Keratinocyte (primary cell): ENCODE results near the gene FHL1. TPM values are rescaled to one million over a fixed set of nuclear protein-coding genes. Genes with fewer than 3 reads are reported as not detected.

ENCODE experiments used
- DNase-seq: peaks from one replicate; pipeline ENCODE4 v3.0.0-alpha.2; 2011; ENCODE audit warnings: low read depth, missing footprints, low spot score
- FAIRE-seq: peaks from 2 replicates; lab custom pipeline; 2011; peaks lifted over from hg19 to GRCh38; lab: Jason Lieb, UNC
- H2AFZ ChIP-seq: 2 replicates; pipeline ENCODE4 v1.6.0; 2012; ENCODE audit warnings: low read length, control low read depth, inconsistent platforms; ENCODE audit not compliant: control insufficient read depth
- H3K27ac ChIP-seq: 2 replicates; pipeline ENCODE4 v1.5.1; 2011; ENCODE audit warnings: low read length; ENCODE audit not compliant: control insufficient read depth, insufficient read depth
- H3K27me3 ChIP-seq: 3 replicates; pipeline ENCODE4 v1.6.0; 2011; ENCODE audit warnings: low read length; ENCODE audit not compliant: control insufficient read depth, insufficient read depth; ENCODE audit errors: extremely low read depth
- H3K36me3 ChIP-seq, 2 experiments: 2 replicates in 1 of 2; 3 replicates in 1 of 2; pipeline ENCODE4 v1.5.1; 2011; ENCODE audit warnings: low read length in 2 of 2, mild to moderate bottlenecking in 1 of 2; ENCODE audit not compliant: control insufficient read depth in 2 of 2, insufficient read depth in 2 of 2; ENCODE audit errors: extremely low read depth in 1 of 2
- H3K4me1 ChIP-seq: 3 replicates; pipeline ENCODE4 v1.5.1; 2011; ENCODE audit warnings: low read length; ENCODE audit not compliant: control insufficient read depth, insufficient read depth; ENCODE audit errors: extremely low read depth
- H3K4me2 ChIP-seq: 3 replicates; pipeline ENCODE4 v1.6.0; 2011; ENCODE audit warnings: low read depth, low read length; ENCODE audit not compliant: control insufficient read depth, insufficient read depth; ENCODE audit errors: extremely low read depth
- H3K4me3 ChIP-seq, 3 experiments: fragments of 200-600 bp in 1 of 3; sonication (generic) in 1 of 3; 2 replicates in 2 of 3; 3 replicates in 1 of 3; pipeline ENCODE4 v1.5.1; 2011 to 2016; ENCODE audit warnings: low read length in 3 of 3, mild to moderate bottlenecking in 3 of 3, control low read depth in 2 of 3, inconsistent platforms in 1 of 3, low read depth in 1 of 3, mixed read lengths in 1 of 3, mixed run types in 1 of 3, moderate library complexity in 1 of 3; ENCODE audit not compliant: control insufficient read depth in 2 of 3, insufficient read depth in 2 of 3; ENCODE audit errors: extremely low read depth in 1 of 3
- H3K79me2 ChIP-seq: 2 replicates; pipeline ENCODE4 v1.6.0; 2012; ENCODE audit warnings: low read length; ENCODE audit not compliant: control insufficient read depth, insufficient read depth
- H3K9ac ChIP-seq: 3 replicates; pipeline ENCODE4 v1.6.0; 2011; ENCODE audit warnings: low read length; ENCODE audit not compliant: control insufficient read depth, insufficient read depth; ENCODE audit errors: extremely low read depth
- H3K9me1 ChIP-seq: 3 replicates; pipeline ENCODE4 v1.6.0; 2011; ENCODE audit warnings: low read length; ENCODE audit not compliant: control insufficient read depth, insufficient read depth; ENCODE audit errors: extremely low read depth
- H3K9me3 ChIP-seq: 2 replicates; pipeline ENCODE4 v1.5.1; 2012; ENCODE audit warnings: low read depth, low read length; ENCODE audit not compliant: control insufficient read depth
- H4K20me1 ChIP-seq: 3 replicates; pipeline ENCODE4 v1.6.0; 2011; ENCODE audit warnings: low read length; ENCODE audit not compliant: control insufficient read depth, insufficient read depth; ENCODE audit errors: extremely low read depth
- CTCF ChIP-seq, 3 experiments: IDR thresholded peaks in 1 of 3; conservative IDR thresholded peaks in 1 of 3; optimal IDR thresholded peaks in 1 of 3; 2 replicates in 2 of 3; 3 replicates in 1 of 3; pipeline versions ENCODE3 to v1.5.1; 2011; ENCODE audit warnings: low read length in 3 of 3, mild to moderate bottlenecking in 3 of 3, moderate library complexity in 2 of 3, control low read depth in 1 of 3, inconsistent platforms in 1 of 3; ENCODE audit not compliant: insufficient read depth in 2 of 3; ENCODE audit errors: extremely low read depth in 1 of 3
- EZH2 ChIP-seq: IDR thresholded peaks from one replicate; pipeline ENCODE4 v1.6.1; 2012; ENCODE audit warnings: inconsistent platforms, mild to moderate bottlenecking, low read length, moderate library complexity
- dilution Hi-C: fragments of 300-500 bp; cut with MboI; formaldehyde crosslinking; loops from one replicate; pipeline ENCODE4 v1.7.0; 2020; ENCODE audit warnings: low sequenced_read_pairs; ENCODE audit not compliant: extremely low pct_ligation_motif_present
- polyA plus RNA-seq, 5 experiments: library from polyadenylated mRNA; depleted of rRNA in 3 of 5; stranded (reverse) in 3 of 5; stranded (forward) in 1 of 5; unstranded in 1 of 5; fragments of >200 nt; gene quantifications; 1 replicate in 1 of 5; 2 replicates in 3 of 5; 3 replicates in 1 of 5; pipeline versions ENCODE4 v1.2.1 to v1.2.3, GENCODE V29; 2011 to 2012; ENCODE audit warnings: missing spikeins in 2 of 5, low read depth in 1 of 5, low replicate concordance in 1 of 5

The FHL1 gene
- polyA plus RNA-seq, 1 donor (not counting 4 experiments of a cell fraction or from before 2014, with no cell fraction given): 203 TPM

DNA sequence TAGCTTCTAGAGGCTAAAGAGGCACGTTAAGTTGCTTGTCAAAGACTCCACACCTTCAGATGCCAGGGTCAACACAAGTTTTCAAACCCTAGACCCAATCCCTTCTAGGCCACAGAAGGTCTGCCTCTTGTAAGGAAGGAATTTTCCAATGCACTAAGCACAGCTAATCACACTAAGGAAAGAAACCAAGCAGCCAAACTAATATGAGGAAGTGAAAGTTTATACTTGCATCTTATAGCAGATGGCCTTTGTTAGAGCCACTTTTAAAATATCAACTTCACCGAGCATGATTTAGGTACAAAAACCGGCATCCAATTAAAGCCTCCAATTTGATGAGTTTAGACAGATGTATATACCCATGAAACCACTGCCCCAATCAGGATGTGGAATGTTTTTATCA lies 9.9 kb downstream of the FHL1 start:
- Histone ChIP-seq H4K20me1 (no peaks in the 10 kb centered on the region), H3K27me3 (no peaks in the 10 kb centered on the region), H3K27ac (no peak overlapping the region), H3K4me2 (peak overlapping the region; percentile 23), H3K9me3 (no peaks in the 10 kb centered on the region), H3K9ac (no peak overlapping the region), H3K36me3 (no peaks in the 10 kb centered on the region), H3K9me1 (no peaks in the 10 kb centered on the region), H3K4me3 (no peak overlapping the region), H3K4me1 (no peaks in the 10 kb centered on the region), H3K79me2 (peaks cover 60% of the 10 kb centered on the region), H2AFZ (no peak overlapping the region)
- DNase-seq (no peak), FAIRE-seq (no peak)
- dilution Hi-C loops: no loop called here
- TF ChIP-seq EZH2 (no peak), CTCF (optimal IDR thresholded peaks at IDR 0.05 in 1 of 3, IDR thresholded peaks at IDR 0.05 in 1 of 3, conservative IDR thresholded peaks at IDR 0.05 in 1 of 3; ENCODE audit: extremely low read depth in 1 of 3, insufficient read depth in 2 of 3, low read length in 3 of 3) (no peak)

GRCh38 chrX:136158685-136159084 lies 11.4 kb downstream of the FHL1 start:
- no peak for DNase-seq
- Histone ChIP-seq H3K4me1 (no peaks in the 10 kb centered on the region), H3K4me2 (no peak overlapping the region), H3K79me2 (peaks cover 59% of the 10 kb centered on the region), H3K9me1 (no peaks in the 10 kb centered on the region), H3K27me3 (no peaks in the 10 kb centered on the region), H3K9ac (no peak overlapping the region), H3K4me3 (no peak overlapping the region), H2AFZ (no peak overlapping the region), H3K27ac (no peak overlapping the region), H3K9me3 (no peaks in the 10 kb centered on the region), H3K36me3 (no peaks in the 10 kb centered on the region), H4K20me1 (no peaks in the 10 kb centered on the region)
- no peak for TF ChIP-seq EZH2
- no peak for TF ChIP-seq CTCF (optimal IDR thresholded peaks at IDR 0.05 in 1 of 3, IDR thresholded peaks at IDR 0.05 in 1 of 3, conservative IDR thresholded peaks at IDR 0.05 in 1 of 3; ENCODE audit: extremely low read depth in 1 of 3, insufficient read depth in 2 of 3, low read length in 3 of 3)
- dilution Hi-C loops: no loop called here
- no peak for FAIRE-seq
